PC-9 (cell line): Measurements from ENCODE around the gene ZFP3. TPM values are rescaled to one million over a fixed set of nuclear protein-coding genes. Genes with fewer than 3 reads are reported as not detected.

Experiments used
- BruUV-seq: library from RNA; stranded (reverse); fragments of 400-500 nt; replicated peaks from 2 replicates; lab custom pipeline; 2021; lab: Mats Ljungman, UMichigan
- CTCF ChIA-PET: fragments of 300-600 bp; sonication (Branson Sonifier 250); formaldehyde crosslinking; loops from one replicate; lab custom pipeline; 2022; ENCODE audit warnings: antibody characterized with exemption; lab: Charles Lee
- POLR2A ChIA-PET: fragments of 300-600 bp; sonication (Branson Sonifier 250); formaldehyde crosslinking; loops from one replicate; lab custom pipeline; 2022; ENCODE audit warnings: antibody characterized with exemption; ENCODE audit not compliant: unreplicated experiment; lab: Charles Lee
- DNase-seq, 2 experiments: peaks; one replicate each; pipeline versions ENCODE4 v3.0.0 to v3.0.0-alpha.2; 2015 to 2022; ENCODE audit warnings: mixed read lengths in 1 of 2
- H2AFZ ChIP-seq: fragments of 200-600 bp; sonication (generic); 2 replicates; pipeline ENCODE4 v1.8.1; 2017; ENCODE audit warnings: antibody characterized with exemption
- H3F3A ChIP-seq: fragments of 200-600 bp; sonication (generic); 2 replicates; pipeline ENCODE4 v1.8.1; 2017; ENCODE audit warnings: antibody characterized with exemption, mild to moderate bottlenecking, low read depth; ENCODE audit not compliant: insufficient read depth
- H3K27ac ChIP-seq: fragments of 200-600 bp; sonication (generic); 2 replicates; pipeline ENCODE4 v1.6.1; 2016; ENCODE audit warnings: mixed run types
- H3K27me3 ChIP-seq: fragments of 200-600 bp; sonication (generic); 2 replicates; pipeline ENCODE4 v1.6.1; 2016; ENCODE audit warnings: low read depth, mixed run types; ENCODE audit not compliant: insufficient read depth
- H3K36me3 ChIP-seq: fragments of 200-600 bp; sonication (generic); 2 replicates; pipeline ENCODE4 v1.6.1; 2016; ENCODE audit warnings: low read depth, mixed run types
- H3K4me1 ChIP-seq: fragments of 200-600 bp; sonication (generic); replicated peaks from 2 replicates; pipeline ENCODE4 v1.6.1; 2016; ENCODE audit warnings: mixed run types; ENCODE audit not compliant: insufficient read depth
- H3K4me2 ChIP-seq: fragments of 200-600 bp; sonication (generic); 2 replicates; pipeline ENCODE4 v1.6.1; 2017; ENCODE audit warnings: mixed run types
- H3K4me3 ChIP-seq: fragments of 200-600 bp; sonication (generic); 2 replicates; pipeline ENCODE4 v1.6.1; 2016; ENCODE audit warnings: mixed run types
- H3K79me2 ChIP-seq: fragments of 200-600 bp; sonication (generic); 2 replicates; pipeline ENCODE4 v1.6.1; 2017; ENCODE audit warnings: low read depth, mixed run types
- H3K9me2 ChIP-seq: fragments of 200-600 bp; sonication (generic); 2 replicates; pipeline ENCODE4 v1.8.1; 2017; ENCODE audit warnings: mild to moderate bottlenecking; ENCODE audit not compliant: insufficient read depth
- H3K9me3 ChIP-seq: fragments of 200-600 bp; sonication (generic); 2 replicates; pipeline ENCODE4 v1.8.1; 2016; ENCODE audit warnings: low read depth; ENCODE audit not compliant: insufficient read depth
- H4K20me1 ChIP-seq: fragments of 200-600 bp; sonication (generic); 2 replicates; pipeline ENCODE4 v1.8.1; 2017; ENCODE audit not compliant: insufficient read depth
- EZH2 ChIP-seq: fragments of 200-600 bp; sonication (generic); IDR thresholded peaks from 2 replicates; pipeline ENCODE4 v1.8.0; 2017; ENCODE audit warnings: antibody characterized with exemption, low read depth
- intact Hi-C: fragments of 100-400 bp; cut with micrococcal nuclease; formaldehyde crosslinking; loops from one replicate; pipeline ENCODE4 v1.10.0; 2022; ENCODE audit not compliant: unreplicated experiment
- total RNA-seq: library from RNA; stranded (reverse); gene quantifications from 2 replicates; pipeline ENCODE4 v1.2.3, GENCODE V29; 2021
- TF ChIP-seq, protein P1 (sequence below): fragments of 200-600 bp; sonication (generic); conservative IDR thresholded peaks from 2 replicates; pipeline ENCODE4 v1.6.1; 2017; ENCODE audit warnings: mixed run types, antibody characterized with exemption, mild to moderate bottlenecking, moderate library complexity

ZFP3 gene
- total RNA-seq, 1 experiment from 2014 or later: 4.5 TPM

- BruUV-seq: TSS peak; percentile 37
- H2AFZ ChIP-seq: peak overlapping the region; percentile 99; the same call in 1 of the 2 replicates
- H3K4me3 ChIP-seq: peak overlapping the region; percentile 86
- peaks cover 46% of the 10 kb centered on the region for H3K9me3 ChIP-seq
- ChIA-PET POLR2A (no interaction called here), CTCF (interaction anchor here (0.6 to 0.7 kb wide), 2 partner anchors 102 to 641 kb away, joined by 3 to 5 read pairs; no protein-coding TSS in a partner anchor)
- H3K27me3 ChIP-seq: no peaks in the 10 kb centered on the region
- H3K9me2 ChIP-seq: no peaks in the 10 kb centered on the region
- H3F3A ChIP-seq: peaks cover 15% of the 10 kb centered on the region
- no peak overlapping the region for H3K27ac ChIP-seq
- DNase-seq: no peak
- H3K4me2 ChIP-seq: peak overlapping the region; percentile 99
- H3K79me2 ChIP-seq: 0 out of 2 replicates have a peak, but pooled peaks cover 3% of the 10 kb centered on the region
- TF ChIP-seq, protein P1, sequence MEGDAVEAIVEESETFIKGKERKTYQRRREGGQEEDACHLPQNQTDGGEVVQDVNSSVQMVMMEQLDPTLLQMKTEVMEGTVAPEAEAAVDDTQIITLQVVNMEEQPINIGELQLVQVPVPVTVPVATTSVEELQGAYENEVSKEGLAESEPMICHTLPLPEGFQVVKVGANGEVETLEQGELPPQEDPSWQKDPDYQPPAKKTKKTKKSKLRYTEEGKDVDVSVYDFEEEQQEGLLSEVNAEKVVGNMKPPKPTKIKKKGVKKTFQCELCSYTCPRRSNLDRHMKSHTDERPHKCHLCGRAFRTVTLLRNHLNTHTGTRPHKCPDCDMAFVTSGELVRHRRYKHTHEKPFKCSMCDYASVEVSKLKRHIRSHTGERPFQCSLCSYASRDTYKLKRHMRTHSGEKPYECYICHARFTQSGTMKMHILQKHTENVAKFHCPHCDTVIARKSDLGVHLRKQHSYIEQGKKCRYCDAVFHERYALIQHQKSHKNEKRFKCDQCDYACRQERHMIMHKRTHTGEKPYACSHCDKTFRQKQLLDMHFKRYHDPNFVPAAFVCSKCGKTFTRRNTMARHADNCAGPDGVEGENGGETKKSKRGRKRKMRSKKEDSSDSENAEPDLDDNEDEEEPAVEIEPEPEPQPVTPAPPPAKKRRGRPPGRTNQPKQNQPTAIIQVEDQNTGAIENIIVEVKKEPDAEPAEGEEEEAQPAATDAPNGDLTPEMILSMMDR: no peak
- TF ChIP-seq EZH2: no peak
- H4K20me1 ChIP-seq: no peaks in the 10 kb centered on the region
- intact Hi-C loops: loop anchor here (1.0 kb wide), 1 partner anchor 80 kb away; the partner anchor contains the start of gene ZNF594
- peaks cover 8% of the 10 kb centered on the region; the same call in 1 of the 2 replicates for H3K4me1 ChIP-seq
- peaks cover 29% of the 10 kb centered on the region for H3K36me3 ChIP-seq
Observed at GRCh38 chr17:5110816-5111215, 32.5 kb downstream of the ZFP3 start.

GRCh38 chr17:5111402-5112204 is 33.3 kb downstream of the ZFP3 start, which contains the start of gene ZNF232:
Gene ZNF232 (minus strand): TSS chr17:5111878. CDS start chr17:5111822, 56 bp downstream.
- Histone ChIP-seq H3K4me1 (peaks cover 8% of the 10 kb centered on the region; the same call in 1 of the 2 replicates), H3K4me3 (peak within 1 kb of the TSS; percentile 86), H4K20me1 (no peaks in the 10 kb centered on the region), H3K79me2 (0 out of 2 replicates have a peak, but pooled peaks cover 3% of the 10 kb centered on the region), H3K4me2 (peak within 1 kb of the TSS; percentile 99), H3K27me3 (no peaks in the 10 kb centered on the region), H3K9me3 (peaks cover 38% of the 10 kb centered on the region; the same call in 1 of the 2 replicates), H3F3A (peaks cover 15% of the 10 kb centered on the region), H3K9me2 (no peaks in the 10 kb centered on the region), H2AFZ (peak within 1 kb of the TSS; percentile 99), H3K27ac (peak within 1 kb of the TSS; percentile 27; the same call in 1 of the 2 replicates), H3K36me3 (peaks cover 21% of the 10 kb centered on the region)
- intact Hi-C loops: loop anchor here (1.0 kb wide), 2 partner anchors 33 to 80 kb away; partner anchors contain the start of genes ZFP3 and ZNF594
- TF ChIP-seq EZH2: no peak
- TF ChIP-seq, protein P1: no peak
- BruUV-seq: no TSS peak
- ChIA-PET CTCF (interaction anchor here (0.6 kb wide), 1 partner anchor 101 kb away, joined by 3 read pairs; no protein-coding TSS in a partner anchor), POLR2A (interaction anchor here (0.7 kb wide), 1 partner anchor 74 kb away, joined by 3 read pairs; no protein-coding TSS in a partner anchor)
- DNase-seq: peak; percentile 86 to 97
